HepG2 (cell line): ENCODE results near the gene SYT1. TPM values are rescaled to one million over a fixed set of nuclear protein-coding genes. Genes with fewer than 3 reads are reported as not detected.

ENCODE experiments used
- ATAC-seq: fragments of 200-7000 bp; cut with Tn5 transposase; 3 replicates; pipeline ENCODE4 v1.9.1; 2020; ENCODE audit warnings: mild to moderate bottlenecking, moderate library complexity
- BruUV-seq: library from RNA; stranded (reverse); fragments of 400-500 nt; replicated peaks from 2 replicates; lab custom pipeline; 2021; lab: Mats Ljungman, UMichigan
- CTCF ChIA-PET: fragments of 300-600 bp; formaldehyde crosslinking; extraction: SDS; loops from one replicate; lab custom pipeline; 2021; ENCODE audit warnings: low total read pairs, inconsistent platforms, low intra/inter-chr PET ratio; lab: Yijun Ruan, JAX
- POLR2A ChIA-PET: fragments of 350-600 bp; sonication (Branson Sonifier 250); formaldehyde crosslinking; loops from one replicate; lab custom pipeline; 2020; ENCODE audit warnings: antibody characterized with exemption, inconsistent platforms; lab: Yijun Ruan, JAX
- DNase-seq: peaks from one replicate; pipeline ENCODE4 v3.0.0-alpha.2; 2015; ENCODE audit warnings: low spot score
- FAIRE-seq: peaks from 3 replicates; lab custom pipeline; 2011; peaks lifted over from hg19 to GRCh38; lab: Jason Lieb, UNC
- H2AFZ ChIP-seq: one replicate; pipeline ENCODE4 v1.6.1; 2011; ENCODE audit warnings: low read length, inconsistent platforms
- H3K27ac ChIP-seq: fragments of 300-600 bp; 3 replicates; pipeline ENCODE4 v1.8.0; 2011; ENCODE audit warnings: mixed run types, mild to moderate bottlenecking, mixed read lengths, low read length, inconsistent platforms; ENCODE audit not compliant: insufficient read depth; ENCODE audit errors: extremely low read length
- H3K27me3 ChIP-seq, 2 experiments: fragments of 200-600 bp in 1 of 2; 2 replicates in 1 of 2; 3 replicates in 1 of 2; pipeline versions ENCODE4 v1.6.0 to v1.8.0; 2011; ENCODE audit warnings: low read length in 2 of 2, mild to moderate bottlenecking in 2 of 2, moderate library complexity in 2 of 2, inconsistent platforms in 1 of 2; ENCODE audit not compliant: insufficient read depth in 2 of 2, control insufficient read depth in 1 of 2
- H3K36me3 ChIP-seq, 2 experiments: fragments of 200-600 bp in 1 of 2; replicated peaks in 1 of 2; 2 replicates in 1 of 2; 3 replicates in 1 of 2; pipeline versions ENCODE4 v1.5.1 to v1.8.0; 2011; ENCODE audit warnings: low read length in 2 of 2, inconsistent platforms in 1 of 2; ENCODE audit not compliant: insufficient read depth in 2 of 2, control insufficient read depth in 1 of 2
- H3K4me1 ChIP-seq: 2 replicates; pipeline ENCODE4 v1.5.1; 2012; ENCODE audit warnings: low read length, inconsistent platforms; ENCODE audit not compliant: insufficient read depth
- H3K4me2 ChIP-seq: 2 replicates; pipeline ENCODE4 v1.6.0; 2011; ENCODE audit warnings: low read depth, low read length, inconsistent platforms
- H3K4me3 ChIP-seq, 3 experiments: fragments of 200-600 bp in 1 of 3; sonication (generic), shearing (Covaris generic) in 1 of 3; replicated peaks in 1 of 3; 2 replicates each; pipeline ENCODE4 v1.5.1; 2011 to 2016; ENCODE audit warnings: low read length in 3 of 3, inconsistent platforms in 2 of 3, low read depth in 2 of 3, mild to moderate bottlenecking in 2 of 3, control low read depth in 1 of 3, mixed read lengths in 1 of 3; ENCODE audit not compliant: insufficient read depth in 1 of 3
- H3K79me2 ChIP-seq: one replicate; pipeline ENCODE4 v1.6.1; 2011; ENCODE audit warnings: low read length, inconsistent platforms; ENCODE audit not compliant: insufficient read depth
- H3K9ac ChIP-seq: 2 replicates; pipeline ENCODE4 v1.6.0; 2011; ENCODE audit warnings: mild to moderate bottlenecking, low read depth, low read length, inconsistent platforms; ENCODE audit not compliant: insufficient read depth
- H3K9me3 ChIP-seq: 2 replicates; pipeline ENCODE4 v1.5.1; 2012; ENCODE audit warnings: mild to moderate bottlenecking, low read length
- H4K20me1 ChIP-seq: 2 replicates; pipeline ENCODE4 v1.6.0; 2011; ENCODE audit warnings: inconsistent platforms, mild to moderate bottlenecking, low read length, moderate library complexity; ENCODE audit not compliant: insufficient read depth
- MEF2D ChIP-seq: sonication (generic); formaldehyde crosslinking; IDR thresholded peaks from 2 replicates; pipeline ENCODE4 v1.5.1; 2020; ENCODE audit warnings: mild to moderate bottlenecking, missing genetic modification reagents
- MEIS1 ChIP-seq: sonication (generic); formaldehyde crosslinking; IDR thresholded peaks from 2 replicates; pipeline ENCODE4 v1.9.0; 2021; ENCODE audit warnings: mild to moderate bottlenecking, missing genetic modification reagents, moderate library complexity, borderline replicate concordance
- MLLT10 ChIP-seq: sonication (generic); formaldehyde crosslinking; IDR thresholded peaks from 2 replicates; pipeline ENCODE4 v1.4.0; 2020; ENCODE audit warnings: missing genetic modification reagents
- NRL ChIP-seq: sonication (generic); formaldehyde crosslinking; IDR thresholded peaks from 2 replicates; pipeline ENCODE4 v1.5.0; 2020; ENCODE audit warnings: missing genetic modification reagents, mild to moderate bottlenecking, moderate library complexity, borderline replicate concordance
- PHF20 ChIP-seq: sonication (generic); formaldehyde crosslinking; IDR thresholded peaks from 2 replicates; pipeline ENCODE4 v1.5.0; 2020; ENCODE audit warnings: mild to moderate bottlenecking, missing genetic modification reagents
- THYN1 ChIP-seq: sonication (generic); formaldehyde crosslinking; IDR thresholded peaks from 2 replicates; pipeline ENCODE4 v1.8.1; 2023; ENCODE audit warnings: low read depth, mild to moderate bottlenecking, moderate library complexity, missing genetic modification reagents, borderline replicate concordance
- ZFYVE20 ChIP-seq: sonication (generic); formaldehyde crosslinking; IDR thresholded peaks from 2 replicates; pipeline ENCODE4 v1.8.0; 2023; ENCODE audit warnings: low read depth, mild to moderate bottlenecking, moderate library complexity, missing genetic modification reagents, borderline replicate concordance
- WGBS: methylation state at CpG from one replicate; pipeline ENCODE4 v1.1.6; 2017; ENCODE audit warnings: low lambda C conversion rate; 5-methylcytosine and 5-hydroxymethylcytosine counted together
- in situ Hi-C: cut with HindIII; loops from 2 replicates; pipeline ENCODE4 v1.10.0; 2017; ENCODE audit warnings: low pct_unique_long_range_greater_than_20kb; ENCODE audit not compliant: extremely low pct_ligation_motif_present
- intact Hi-C: fragments of 100-400 bp; cut with micrococcal nuclease; formaldehyde crosslinking; loops from one replicate; pipeline ENCODE4 v1.10.0; 2022; ENCODE audit not compliant: unreplicated experiment
- polyA plus RNA-seq, 8 experiments: library from polyadenylated mRNA; depleted of rRNA in 3 of 8; stranded (reverse) in 7 of 8; unstranded in 1 of 8; fragments of >200 nt; fragmentation: Illumina TruSeq in 4 of 8; extraction: Trizol in 4 of 8; gene quantifications; 2 replicates each; pipeline versions ENCODE4 v1.2.1 to v1.2.3, GENCODE V29; 2011 to 2016; ENCODE audit warnings: low read depth in 4 of 8, missing spikeins in 1 of 8, mixed read lengths in 1 of 8; ENCODE audit not compliant: insufficient read depth in 1 of 8
- total RNA-seq, 5 experiments: library from RNA; depleted of rRNA; stranded (reverse); fragments of >200 nt; fragmentation: Illumina TruSeq; extraction: Trizol; gene quantifications; 2 replicates each; pipeline ENCODE4 v1.2.3, GENCODE V29; 2016; ENCODE audit warnings: low read depth in 1 of 5
- TF ChIP-seq, protein P1 (sequence below): sonication (generic); formaldehyde crosslinking; IDR thresholded peaks from 2 replicates; pipeline ENCODE4 v1.5.0; 2020; ENCODE audit warnings: mild to moderate bottlenecking, missing genetic modification reagents, moderate library complexity
- TF ChIP-seq, protein P2 (sequence below): sonication (generic); formaldehyde crosslinking; IDR thresholded peaks from 2 replicates; pipeline ENCODE4 v1.4.0; 2020; ENCODE audit warnings: missing genetic modification reagents, mild to moderate bottlenecking, borderline replicate concordance
- TF ChIP-seq, protein P3 (sequence below), 2 experiments: fragments of 450-650 bp in 1 of 2; sonication (generic) in 1 of 2; formaldehyde crosslinking in 1 of 2; IDR thresholded peaks; 2 replicates each; pipeline versions ENCODE4 v1.6.1 to v1.8.0; 2016 to 2022; ENCODE audit warnings: antibody characterized with exemption in 1 of 2, mild to moderate bottlenecking in 1 of 2, missing genetic modification reagents in 1 of 2

The SYT1 gene
- total and polyA plus RNA-seq, 2 of the 13 experiments (the other 11 are each of a cell fraction or from before 2014, with no cell fraction given): not detected

DNA sequence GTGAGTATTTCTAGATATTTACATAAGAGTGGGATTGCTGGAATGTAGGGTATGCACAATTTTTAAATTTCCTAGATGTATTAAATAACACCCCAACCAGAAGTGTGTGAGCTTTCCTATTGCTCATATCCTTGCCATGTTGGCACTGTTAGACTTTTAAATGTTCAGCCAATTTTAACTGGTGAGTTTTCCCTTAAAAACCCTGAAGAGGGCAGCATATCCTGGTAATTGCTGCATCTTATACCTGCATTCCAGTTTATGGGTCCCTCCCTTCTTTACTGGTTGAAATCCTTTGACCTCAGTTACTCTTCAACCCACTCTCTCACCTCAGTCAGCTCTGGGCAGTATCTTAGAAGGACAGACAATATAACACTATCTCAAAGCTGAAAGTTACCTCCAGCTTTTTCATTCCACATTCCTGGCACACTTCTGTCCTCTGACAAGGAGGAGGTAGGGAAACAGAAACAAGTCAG lies 555.6 kb downstream of the SYT1 start (continued):
- TF ChIP-seq, protein P1, sequence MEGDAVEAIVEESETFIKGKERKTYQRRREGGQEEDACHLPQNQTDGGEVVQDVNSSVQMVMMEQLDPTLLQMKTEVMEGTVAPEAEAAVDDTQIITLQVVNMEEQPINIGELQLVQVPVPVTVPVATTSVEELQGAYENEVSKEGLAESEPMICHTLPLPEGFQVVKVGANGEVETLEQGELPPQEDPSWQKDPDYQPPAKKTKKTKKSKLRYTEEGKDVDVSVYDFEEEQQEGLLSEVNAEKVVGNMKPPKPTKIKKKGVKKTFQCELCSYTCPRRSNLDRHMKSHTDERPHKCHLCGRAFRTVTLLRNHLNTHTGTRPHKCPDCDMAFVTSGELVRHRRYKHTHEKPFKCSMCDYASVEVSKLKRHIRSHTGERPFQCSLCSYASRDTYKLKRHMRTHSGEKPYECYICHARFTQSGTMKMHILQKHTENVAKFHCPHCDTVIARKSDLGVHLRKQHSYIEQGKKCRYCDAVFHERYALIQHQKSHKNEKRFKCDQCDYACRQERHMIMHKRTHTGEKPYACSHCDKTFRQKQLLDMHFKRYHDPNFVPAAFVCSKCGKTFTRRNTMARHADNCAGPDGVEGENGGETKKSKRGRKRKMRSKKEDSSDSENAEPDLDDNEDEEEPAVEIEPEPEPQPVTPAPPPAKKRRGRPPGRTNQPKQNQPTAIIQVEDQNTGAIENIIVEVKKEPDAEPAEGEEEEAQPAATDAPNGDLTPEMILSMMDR: peak; percentile 82
- TF ChIP-seq, protein P2, sequence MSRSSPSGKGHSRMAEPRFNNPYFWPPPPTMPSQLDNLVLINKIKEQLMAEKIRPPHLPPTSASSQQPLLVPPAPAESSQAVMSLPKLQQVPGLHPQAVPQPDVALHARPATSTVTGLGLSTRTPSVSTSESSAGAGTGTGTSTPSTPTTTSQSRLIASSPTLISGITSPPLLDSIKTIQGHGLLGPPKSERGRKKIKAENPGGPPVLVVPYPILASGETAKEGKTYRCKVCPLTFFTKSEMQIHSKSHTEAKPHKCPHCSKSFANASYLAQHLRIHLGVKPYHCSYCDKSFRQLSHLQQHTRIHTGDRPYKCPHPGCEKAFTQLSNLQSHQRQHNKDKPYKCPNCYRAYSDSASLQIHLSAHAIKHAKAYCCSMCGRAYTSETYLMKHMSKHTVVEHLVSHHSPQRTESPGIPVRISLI: no peak
- TF ChIP-seq THYN1: no peak

DNA sequence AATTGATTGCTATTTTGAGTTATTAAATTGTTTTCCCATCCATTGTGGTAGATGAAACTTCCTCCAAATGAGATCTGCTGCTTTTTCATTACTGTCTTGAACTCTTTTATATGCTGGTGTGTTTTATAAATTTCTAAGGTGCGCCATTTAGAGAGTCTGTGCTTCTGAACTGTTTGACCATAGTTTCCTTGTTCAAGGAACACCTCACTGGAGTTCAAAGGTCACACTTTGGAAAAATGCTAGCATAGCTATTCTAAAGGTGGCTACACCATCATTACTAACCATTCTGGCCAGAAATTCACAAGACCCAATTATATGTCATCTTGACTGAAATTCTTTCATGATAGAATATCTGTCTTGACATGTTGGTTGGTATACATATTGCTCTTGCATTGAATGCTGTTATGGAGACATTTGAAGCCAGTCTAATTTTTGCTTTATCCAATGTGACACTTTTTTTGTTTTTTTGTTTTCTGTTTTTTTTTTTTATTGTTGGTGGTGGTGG lies 556.7 kb downstream of the SYT1 start:
- WGBS: 100% methylated on average over 1 of the region's 1 CpG
- TF ChIP-seq MLLT10 (no peak), MEF2D (no peak), PHF20 (CRISPR knock-in tag) (no peak), ZFYVE20 (CRISPR knock-in tag) (no peak), NRL (CRISPR knock-in tag) (no peak), MEIS1 (CRISPR knock-in tag) (no peak)
- TF ChIP-seq, protein P3, sequence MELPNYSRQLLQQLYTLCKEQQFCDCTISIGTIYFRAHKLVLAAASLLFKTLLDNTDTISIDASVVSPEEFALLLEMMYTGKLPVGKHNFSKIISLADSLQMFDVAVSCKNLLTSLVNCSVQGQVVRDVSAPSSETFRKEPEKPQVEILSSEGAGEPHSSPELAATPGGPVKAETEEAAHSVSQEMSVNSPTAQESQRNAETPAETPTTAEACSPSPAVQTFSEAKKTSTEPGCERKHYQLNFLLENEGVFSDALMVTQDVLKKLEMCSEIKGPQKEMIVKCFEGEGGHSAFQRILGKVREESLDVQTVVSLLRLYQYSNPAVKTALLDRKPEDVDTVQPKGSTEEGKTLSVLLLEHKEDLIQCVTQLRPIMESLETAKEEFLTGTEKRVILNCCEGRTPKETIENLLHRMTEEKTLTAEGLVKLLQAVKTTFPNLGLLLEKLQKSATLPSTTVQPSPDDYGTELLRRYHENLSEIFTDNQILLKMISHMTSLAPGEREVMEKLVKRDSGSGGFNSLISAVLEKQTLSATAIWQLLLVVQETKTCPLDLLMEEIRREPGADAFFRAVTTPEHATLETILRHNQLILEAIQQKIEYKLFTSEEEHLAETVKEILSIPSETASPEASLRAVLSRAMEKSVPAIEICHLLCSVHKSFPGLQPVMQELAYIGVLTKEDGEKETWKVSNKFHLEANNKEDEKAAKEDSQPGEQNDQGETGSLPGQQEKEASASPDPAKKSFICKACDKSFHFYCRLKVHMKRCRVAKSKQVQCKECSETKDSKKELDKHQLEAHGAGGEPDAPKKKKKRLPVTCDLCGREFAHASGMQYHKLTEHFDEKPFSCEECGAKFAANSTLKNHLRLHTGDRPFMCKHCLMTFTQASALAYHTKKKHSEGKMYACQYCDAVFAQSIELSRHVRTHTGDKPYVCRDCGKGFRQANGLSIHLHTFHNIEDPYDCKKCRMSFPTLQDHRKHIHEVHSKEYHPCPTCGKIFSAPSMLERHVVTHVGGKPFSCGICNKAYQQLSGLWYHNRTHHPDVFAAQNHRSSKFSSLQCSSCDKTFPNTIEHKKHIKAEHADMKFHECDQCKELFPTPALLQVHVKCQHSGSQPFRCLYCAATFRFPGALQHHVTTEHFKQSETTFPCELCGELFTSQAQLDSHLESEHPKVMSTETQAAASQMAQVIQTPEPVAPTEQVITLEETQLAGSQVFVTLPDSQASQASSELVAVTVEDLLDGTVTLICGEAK (IDR thresholded peaks at IDR 0.05): no peak
- TF ChIP-seq, protein P3 (CRISPR knock-in tag; IDR thresholded peaks at IDR 0.05): no peak

More for the DNA sequence above, 556.7 kb downstream of the SYT1 start:
- Histone ChIP-seq H3K27me3 (no peaks in the 10 kb centered on the region), H3K9me3 (no peaks in the 10 kb centered on the region), H3K4me2 (no peak overlapping the region), H3K36me3 (no peaks in the 10 kb centered on the region), H3K4me1 (peaks cover 62% of the 10 kb centered on the region), H3K79me2 (no peaks in the 10 kb centered on the region), H4K20me1 (no peaks in the 10 kb centered on the region), H3K27ac (no peak overlapping the region), H3K9ac (no peak overlapping the region), H3K4me3 (no peak overlapping the region), H2AFZ (no peak overlapping the region)
- ChIA-PET POLR2A (interaction anchor here (1.4 kb wide), 2 partner anchors 109 to 128 kb away, joined by 3 read pairs; no protein-coding TSS in a partner anchor), CTCF (interaction anchor here (2.8 kb wide), 1 partner anchor 317 kb away, joined by 17 read pairs; no protein-coding TSS in a partner anchor)
- intact Hi-C loops: loop anchor here (2.0 to 5.0 kb wide), 4 partner anchors 111 to 766 kb away; partner anchors contain the start of gene PAWR
- FAIRE-seq (no peak), ATAC-seq (no peak), DNase-seq (no peak)
- no TSS peak for BruUV-seq
- in situ Hi-C loops: no loop called here
